ENCODE measurements around the gene APLF.

- TF ChIP-seq SP1 (IDR thresholded peaks at IDR 0.05) (no peak), ZNF384 (IDR thresholded peaks at IDR 0.05) (no peak), PKNOX1 (IDR thresholded peaks at IDR 0.05) (no peak), ELF4 (IDR thresholded peaks at IDR 0.05) (no peak), FOXK2 (IDR thresholded peaks at IDR 0.05) (no peak), HDGF (IDR thresholded peaks at IDR 0.05; ENCODE audit: borderline replicate concordance) (no peak), FOXA1 (IDR thresholded peaks at IDR 0.05) (no peak), NFRKB (IDR thresholded peaks at IDR 0.05) (no peak), FOXM1 (IDR thresholded peaks at IDR 0.05; ENCODE audit: borderline replicate concordance) (no peak), L3MBTL2 (conservative IDR thresholded peaks at IDR 0.05) (no peak)
Observed at GRCh38 chr2:68559692-68560091, 92.3 kb downstream of the APLF start.
